GM18517 (cell line): ENCODE results near the gene CLEC4F.

ENCODE experiments used
- ATAC-seq: cut with Tn5 transposase; IDR thresholded peaks from one replicate; pipeline ENCODE4 v1.9.1; 2021; ENCODE audit warnings: mild to moderate bottlenecking, moderate library complexity; ENCODE audit not compliant: unreplicated experiment

The CLEC4F gene

DNA sequence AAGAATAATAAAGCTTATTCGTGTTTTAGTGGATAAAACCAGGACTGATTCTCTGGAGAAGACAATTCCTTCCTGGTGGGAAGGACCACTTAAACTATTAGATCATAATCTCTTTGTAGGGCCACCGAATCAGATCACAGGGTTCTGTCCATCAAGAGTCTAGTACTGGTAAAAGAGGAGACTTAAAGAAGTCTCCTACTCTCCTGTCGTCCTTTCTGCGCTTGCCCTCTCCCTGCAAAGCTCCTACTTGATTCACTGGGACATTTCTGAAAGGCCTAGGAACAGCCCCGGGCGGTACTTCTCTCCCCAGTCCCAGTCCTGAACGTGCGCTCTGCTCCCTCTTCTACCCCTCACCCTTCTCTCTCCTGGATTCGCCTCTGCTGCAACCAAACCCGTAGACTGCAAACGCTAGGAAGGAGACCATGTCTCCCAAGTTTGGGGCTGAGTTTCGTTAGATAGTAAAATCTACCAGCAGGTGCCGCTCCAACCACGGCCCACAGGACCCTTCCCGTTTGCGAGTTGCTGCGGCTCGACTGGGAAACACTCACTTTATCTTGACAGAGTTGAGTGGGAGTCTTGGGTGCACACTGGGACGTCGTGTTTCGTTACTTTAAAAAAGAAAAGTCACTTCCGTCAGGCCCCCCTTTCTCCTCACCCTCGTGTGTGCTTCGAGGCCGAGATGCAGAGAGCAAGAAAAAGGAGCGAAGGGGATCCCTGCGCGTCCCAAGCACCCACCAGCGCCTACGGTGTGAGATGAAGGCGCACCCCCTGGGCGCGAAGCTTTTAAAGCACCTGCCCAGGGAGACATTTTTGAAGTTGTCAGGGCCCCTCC lies 30.9 kb downstream of the CLEC4F start:
- ATAC-seq, result no peak

DNA sequence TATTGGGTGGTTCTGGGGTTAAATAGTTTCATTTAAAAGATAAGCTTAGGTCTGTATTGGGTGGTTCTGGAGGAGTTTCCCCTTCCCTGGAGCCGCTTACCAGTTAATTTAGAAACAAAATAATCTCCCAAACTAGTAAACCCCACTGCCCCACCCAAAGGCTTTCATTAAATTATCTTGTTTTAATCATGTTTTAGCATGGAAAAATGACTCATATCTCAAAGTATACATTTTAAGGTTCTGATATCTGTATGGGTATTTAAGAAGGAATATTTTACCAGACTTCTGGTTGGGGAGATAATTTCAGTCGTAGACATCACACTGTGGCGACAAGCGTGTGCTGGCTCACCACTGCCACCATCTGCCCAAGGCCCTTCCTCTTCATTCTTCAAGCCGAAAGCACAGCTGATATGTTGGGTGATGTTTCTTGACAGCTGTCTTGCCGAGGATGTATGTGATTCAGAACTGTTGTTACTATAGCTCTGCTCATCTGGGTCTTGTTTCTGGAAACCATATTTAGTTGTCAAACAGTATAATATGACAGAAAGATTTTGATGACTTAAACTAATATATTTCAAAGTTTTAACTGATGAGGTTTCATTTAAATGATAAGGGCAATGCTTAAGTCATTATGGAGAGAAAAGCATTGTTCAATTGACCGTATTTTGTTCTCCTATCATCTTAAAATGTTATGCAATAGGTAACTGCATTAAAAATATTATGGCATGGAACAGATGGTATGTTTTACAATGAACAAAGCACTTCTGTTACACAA lies 35.1 kb downstream of the CLEC4F start:
- ATAC-seq, result no peak

DNA sequence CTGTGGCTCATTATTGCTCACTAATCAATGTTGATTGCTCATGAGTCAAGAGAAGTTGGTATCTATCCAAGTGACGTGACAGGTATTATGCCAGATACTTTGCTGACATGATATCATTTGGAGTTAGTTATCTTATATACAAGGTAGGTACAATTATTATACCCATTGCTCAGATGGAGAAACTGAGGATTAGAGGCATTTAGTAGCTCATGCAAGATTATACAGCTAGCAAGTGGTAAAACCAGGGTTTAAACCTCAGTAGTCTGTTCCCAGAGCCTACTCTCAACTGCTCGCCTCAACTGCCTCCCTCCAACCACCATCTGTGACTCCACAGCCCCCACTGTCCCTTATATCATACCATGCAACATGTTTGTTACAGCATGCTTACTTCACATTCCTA lies 36.1 kb downstream of the CLEC4F start:
- ATAC-seq, result no peak

DNA sequence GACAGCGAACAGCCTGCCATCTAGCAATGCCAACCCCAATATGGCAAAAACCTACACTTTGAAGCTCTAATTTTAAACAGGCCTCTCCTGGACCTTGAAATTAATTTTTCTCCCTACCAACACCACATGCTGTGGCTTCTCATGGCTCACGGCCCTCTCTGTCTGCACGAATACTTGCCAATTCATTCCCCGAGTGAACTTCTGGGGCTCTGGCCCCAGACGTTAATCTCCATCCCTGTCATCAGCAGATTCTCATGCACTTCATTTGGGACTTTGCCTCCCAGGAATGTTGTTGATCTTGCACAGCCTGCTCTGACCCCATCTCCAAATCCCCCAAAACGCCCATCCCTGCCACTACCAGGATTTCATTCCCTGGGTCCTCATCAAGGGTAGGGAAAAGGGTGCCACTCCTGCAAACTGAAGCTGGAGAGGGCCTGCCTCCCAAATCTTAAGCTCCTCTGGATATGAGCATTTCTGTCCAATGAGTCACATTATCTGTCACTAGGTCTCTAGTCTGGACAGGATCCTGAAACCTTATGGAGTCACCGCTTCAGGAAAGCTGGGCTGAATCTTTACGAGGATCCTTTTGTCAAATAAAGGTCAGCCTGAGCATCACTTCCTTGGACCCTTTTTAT lies 40.4 kb downstream of the CLEC4F start:
- ATAC-seq, result no peak

DNA sequence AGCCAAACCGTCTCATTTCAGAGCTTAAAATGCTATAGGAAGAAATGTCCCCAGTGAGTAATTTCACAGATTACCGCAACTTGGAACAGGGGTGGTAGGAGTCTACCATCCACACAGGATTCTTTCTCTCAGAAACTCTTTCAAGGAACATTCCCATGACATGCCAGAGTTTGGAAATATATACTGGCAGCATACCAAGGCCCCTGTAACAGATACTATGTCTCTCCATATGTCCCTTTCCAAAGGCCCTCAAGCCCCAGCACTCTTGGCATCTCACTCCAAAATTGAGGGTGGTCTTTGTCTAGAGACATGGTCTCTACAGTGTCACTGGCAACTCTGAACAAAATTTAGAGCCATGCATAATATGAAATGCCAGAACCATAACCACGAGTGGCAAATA lies 40.9 kb downstream of the CLEC4F start:
- ATAC-seq, result no peak

DNA sequence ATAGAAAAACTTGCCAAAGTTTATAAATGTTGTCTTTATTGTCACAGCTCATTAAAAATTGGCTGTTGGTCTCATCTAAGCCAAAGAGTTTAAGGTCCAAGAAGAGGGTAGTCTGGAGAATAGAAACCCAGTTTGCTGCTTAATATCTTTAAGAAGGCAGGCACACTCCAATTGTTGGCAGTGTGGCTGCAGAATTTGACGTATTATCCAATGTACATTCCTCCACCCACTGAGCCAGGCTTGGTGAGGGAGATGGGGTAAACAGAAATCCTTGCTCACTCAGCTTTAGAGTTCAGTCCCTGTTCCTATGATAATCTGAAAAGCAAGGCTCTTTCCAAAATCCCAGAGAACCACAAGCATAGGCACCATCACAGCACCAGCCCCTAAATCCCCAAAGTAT lies 41.7 kb downstream of the CLEC4F start:
- ATAC-seq, result no peak

DNA sequence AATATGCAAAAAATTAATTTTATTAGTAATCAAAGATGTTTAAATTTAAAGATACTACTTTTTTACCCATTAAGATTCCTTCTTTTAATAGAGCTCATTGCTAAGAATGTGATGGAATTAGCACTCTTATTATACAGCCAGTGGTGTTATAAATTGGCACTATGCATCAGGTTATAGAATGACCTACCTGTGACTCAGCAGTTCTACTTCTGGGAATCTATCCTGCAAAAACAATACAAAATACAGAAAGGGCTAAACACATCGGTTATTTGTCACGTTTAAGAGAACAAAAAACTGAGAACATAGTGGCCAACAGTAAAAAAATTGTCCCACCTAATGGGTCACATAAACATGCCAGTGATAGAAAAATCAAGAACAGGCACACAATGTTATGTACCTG lies 42.9 kb downstream of the CLEC4F start:
- ATAC-seq, result no peak

DNA sequence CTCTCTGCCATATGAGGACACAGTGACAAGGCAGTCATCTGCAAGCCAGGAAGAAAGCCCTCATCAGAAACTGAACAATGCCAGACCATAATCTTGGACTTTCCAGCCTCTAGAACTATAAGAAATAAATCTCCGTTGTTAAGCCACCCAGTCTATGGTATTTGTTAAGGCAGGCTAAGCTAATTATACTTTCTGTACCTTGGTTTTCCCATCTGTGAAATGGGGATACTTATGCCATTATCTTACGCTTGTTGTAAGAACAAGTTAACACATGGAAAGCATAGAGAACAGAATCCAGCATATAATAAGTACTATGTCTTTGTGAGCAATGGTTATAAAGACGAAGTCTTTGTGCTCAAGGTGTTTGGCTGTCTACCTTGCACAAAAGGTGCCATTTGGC lies 44.1 kb downstream of the CLEC4F start:
- no peak for ATAC-seq

DNA sequence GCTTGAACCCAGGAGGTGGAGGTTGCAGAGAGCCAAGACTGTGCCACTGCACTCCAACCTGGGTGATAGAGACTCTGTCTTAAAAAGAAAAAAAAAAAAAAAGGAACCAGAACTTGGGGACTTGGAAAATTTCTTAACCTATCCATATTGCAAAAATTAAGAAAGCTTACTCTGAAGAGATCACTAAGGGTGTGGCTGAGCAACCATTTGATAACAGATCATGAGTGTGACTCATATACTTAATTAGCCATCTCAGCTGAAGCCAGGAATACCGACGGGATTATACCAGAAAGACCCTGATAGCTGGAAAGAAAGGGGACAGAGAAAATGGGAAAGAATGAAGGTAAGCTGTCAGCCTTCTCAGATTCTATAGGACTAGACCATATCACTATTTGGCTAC lies 45.3 kb downstream of the CLEC4F start:
- ATAC-seq, result no peak

DNA sequence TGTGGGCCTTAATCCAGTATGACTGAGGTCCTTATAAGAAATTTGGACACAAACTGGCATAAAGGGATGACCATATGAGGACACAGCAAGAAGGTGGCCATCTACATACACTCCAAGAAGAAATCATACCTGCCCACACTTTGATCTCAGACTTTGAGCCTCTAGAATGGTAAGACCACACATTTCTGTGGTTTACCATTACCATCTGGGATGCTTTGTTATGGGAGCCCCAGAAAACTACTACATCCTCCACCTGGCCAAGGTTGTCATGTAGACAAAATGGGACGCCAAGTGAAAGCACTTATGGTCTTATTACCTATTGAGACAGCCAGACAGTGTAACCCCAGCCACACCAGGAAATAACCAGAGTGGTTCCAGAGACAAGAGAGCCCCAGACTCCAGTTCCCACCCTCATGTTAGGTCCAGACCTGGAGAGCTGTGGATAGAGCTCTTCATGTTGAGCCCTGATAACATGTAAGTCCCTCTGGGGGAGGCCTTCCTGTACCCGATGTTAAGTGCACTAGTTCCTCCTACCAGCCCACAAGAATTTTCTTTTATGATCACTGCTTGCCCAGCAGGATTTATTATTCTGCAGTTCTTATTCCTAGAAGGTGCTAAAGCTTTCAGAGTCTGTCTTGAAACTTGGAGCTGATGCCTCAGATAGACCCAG lies 47.8 kb downstream of the CLEC4F start:
- no peak for ATAC-seq

DNA sequence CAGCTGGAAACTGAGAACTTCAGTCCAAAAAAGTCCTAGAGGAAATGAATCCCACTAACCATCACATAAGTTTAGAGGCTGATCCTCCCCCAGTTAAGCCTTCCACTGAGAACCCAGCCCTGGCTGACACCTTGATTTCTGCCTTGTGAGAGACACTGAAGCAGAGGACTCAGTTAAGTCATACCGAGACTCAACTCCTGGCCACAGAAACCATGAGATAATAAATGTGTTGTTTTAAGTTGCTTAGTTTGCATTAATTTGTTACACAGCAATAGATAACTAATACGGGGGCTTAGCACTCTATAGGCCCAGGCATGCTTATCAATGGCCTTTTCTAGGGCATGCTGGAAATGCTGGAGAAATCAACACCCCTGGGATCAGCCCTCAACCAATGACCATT lies 49.0 kb downstream of the CLEC4F start:
- ATAC-seq, result no peak

DNA sequence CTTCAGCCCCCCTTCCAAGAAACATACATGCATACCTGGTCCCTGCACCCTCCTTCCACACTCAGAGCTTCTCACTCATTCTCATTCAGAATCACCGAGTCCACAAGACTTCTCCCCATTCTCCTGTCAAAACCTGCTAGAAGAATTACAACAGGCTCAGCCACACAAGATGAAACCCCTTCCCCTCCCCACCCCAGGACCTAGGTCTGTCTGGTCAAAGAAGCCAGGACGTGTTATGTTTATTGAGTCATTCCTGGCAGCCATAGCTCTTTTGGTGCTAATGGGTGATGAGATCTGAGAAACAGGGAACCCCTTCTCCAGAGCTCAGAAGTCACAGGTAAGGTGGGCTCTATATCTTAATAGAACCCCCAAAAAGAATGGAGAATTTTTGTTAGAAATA lies 50.9 kb downstream of the CLEC4F start:
- ATAC-seq, result no peak

DNA sequence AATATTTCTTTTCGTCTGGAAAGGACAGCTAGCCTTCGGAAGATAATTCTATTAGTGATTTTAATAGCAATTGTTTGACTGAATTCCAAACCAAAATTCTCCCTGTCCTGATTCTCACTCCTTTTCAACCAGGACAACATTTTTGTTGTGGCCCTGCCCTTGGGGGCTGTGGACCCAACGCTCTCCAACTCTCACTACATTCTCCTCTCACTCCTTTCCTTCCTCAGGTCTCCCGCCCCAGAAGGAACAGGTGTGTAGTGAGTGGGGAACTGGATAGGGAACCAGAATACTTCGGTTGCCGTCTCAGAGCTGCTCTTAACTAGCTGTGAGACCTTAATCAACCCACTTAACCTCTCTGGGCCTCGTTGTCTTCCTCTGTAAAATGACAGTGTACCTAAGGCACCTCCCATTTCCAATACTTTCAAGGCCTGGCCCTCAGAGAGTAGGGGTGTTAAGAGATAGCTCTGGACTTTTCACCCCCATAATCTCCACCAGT lies 51.8 kb downstream of the CLEC4F start:
- ATAC-seq, result no peak

DNA sequence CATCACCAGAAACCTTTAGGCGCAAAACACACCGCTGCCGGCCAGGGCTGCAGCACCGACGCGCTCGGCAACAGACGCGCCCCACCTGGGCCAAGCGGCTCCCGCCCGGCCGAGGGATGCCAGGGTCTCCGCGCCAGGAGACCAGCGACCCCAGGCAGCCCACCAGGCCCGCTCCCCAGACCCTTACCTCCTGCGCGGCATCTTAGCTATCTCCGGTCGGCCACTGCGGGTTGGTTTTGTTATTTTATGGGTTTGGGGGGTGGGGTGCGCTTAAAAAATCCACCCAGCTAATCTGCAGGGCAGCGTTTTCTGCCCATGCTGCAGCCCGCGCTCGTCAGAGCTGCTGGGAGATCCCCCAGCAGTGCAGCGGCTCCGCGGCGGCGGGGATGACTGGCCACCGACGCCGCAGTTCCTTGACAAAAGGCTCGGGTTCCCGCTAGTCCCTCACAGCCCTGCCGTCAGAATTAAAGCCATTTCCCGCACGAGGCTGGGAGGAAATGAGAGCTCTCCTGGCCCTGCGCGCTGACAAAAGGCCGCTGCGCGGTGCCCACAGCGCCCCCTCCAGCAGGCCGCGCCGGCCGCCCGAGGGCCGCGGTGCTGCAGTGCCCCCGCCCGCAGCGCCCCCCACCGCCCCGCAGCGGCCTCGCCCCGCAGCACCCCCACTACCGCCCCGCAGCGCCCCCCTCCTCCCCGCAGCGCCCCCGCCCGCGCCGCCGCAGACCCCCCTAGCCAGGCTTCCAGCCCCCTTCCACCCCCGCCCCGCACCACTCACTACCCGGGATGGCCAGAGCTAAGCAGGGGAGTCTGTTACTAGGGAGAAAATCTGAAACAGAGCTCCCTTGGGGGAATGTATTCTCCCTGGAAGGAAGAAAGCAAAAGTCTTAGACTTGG lies 52.5 kb downstream of the CLEC4F start, which contains the start of gene ADD2:
Gene ADD2, minus strand, starts transcription at position 502 of the 891 bp plus-strand sequence. CDS start 61,792 bp downstream, outside the sequence.
- ATAC-seq, result no peak

DNA sequence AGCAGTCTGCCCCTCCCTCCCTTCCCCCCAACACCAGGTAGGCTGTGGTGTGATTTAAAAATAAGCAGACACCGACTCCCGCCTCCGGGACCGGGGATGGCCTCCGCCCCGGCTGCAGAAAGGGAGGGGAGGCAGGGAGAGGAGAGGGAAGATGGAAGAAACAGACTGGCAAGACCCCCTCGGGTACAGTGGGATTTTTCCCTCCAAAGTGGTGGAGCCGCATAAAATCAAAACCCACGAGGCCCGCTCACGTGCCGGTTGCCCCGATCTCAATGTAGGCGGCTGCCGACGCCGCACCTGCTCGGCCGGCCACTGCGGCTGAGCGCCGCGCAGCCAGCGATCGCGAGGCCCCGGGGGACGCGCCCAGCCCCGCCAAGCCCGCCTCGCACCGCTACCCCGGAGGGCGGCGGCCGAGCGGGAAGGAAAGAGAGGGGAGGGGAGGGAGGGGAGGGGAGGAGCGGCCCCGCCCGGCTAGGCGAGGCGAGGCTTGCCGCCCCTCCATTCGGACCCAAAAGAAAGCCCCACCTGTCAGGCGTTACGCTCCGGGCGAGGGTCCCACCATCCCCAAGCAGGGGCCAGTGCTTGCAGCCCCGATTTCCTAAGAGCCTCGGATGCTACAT lies 53.2 kb downstream of the CLEC4F start:
- ATAC-seq, result no peak

DNA sequence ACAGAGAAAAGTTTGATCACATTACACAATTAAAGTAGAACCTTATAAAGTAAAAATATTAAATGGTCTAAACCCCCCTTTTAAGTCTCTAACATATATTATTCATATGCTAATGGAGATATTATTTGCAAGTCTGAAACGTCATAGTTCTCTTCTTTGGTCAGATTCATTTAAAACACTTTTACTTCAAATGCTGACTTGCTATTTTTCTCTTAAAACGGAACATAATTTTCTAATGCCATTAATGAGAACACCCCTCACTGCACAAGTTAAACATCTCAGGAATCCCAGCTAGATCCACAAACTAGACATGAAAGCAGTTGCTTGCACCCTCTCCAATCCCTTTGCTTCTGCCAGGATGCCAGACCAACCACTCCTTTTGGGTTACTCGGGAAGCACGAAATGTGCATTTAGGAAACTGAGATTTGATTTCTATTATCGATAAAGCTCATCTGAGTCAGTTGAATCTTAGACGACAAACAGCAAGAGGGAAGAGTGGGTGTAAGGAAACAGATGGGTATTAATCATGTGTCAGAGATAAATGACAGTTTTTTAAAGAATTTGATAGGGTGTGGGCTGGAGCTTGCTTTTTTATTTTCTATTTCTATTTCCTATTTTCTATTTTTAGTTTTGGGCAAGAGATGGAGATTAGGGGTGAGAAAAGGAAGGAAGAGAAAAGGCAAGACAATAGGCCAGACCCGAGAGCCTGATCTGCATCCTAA lies 53.9 kb downstream of the CLEC4F start:
- no peak for ATAC-seq

DNA sequence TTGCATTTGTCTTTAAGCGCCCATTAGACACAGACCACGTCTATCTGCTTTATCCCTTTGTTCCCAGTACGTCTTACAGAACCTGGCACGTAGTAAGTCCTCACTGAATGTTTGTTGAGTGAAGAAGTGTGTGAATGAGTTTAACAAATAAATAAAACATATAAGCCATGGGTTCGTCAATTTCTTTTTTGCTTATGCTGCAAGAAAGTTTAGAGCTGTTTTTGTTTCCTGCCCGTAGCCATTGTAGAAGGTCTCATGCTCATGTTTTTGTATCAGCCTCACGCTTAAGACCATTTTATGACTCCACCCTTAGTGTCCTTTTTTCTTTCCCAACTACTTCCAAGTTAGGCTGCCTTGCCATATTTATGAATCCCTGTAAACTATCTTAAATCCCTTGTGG lies 54.9 kb downstream of the CLEC4F start:
- no peak for ATAC-seq

DNA sequence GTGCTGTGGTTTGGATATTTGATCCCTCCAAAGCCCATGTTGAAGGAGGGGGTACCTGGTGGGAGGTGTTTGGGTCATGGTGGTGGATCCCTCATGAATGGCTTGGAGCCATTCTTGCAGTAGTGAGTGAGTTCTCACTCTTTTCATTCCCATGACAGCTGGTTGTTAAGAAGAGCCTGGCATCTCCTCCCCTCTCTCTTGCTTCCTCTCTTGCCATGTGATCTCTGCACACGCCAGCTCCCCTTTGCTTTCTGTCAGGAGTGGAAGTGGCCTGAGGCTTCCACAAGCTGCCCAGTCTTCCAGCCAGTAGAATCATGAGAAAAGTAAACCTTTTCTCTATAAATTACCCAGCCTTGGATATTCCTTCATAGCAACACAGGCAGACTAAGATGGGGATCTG lies 61.0 kb downstream of the CLEC4F start:
- ATAC-seq, result no peak
